ENCODE results near the gene P2RX3.

- TF ChIP-seq CTCF (IDR thresholded peaks at IDR 0.05) = no peak
- no peak for TF ChIP-seq POLR2A (IDR thresholded peaks at IDR 0.05)
- no peak for TF ChIP-seq EP300 (IDR thresholded peaks at IDR 0.05)
These were observed 28.8 kb upstream of the P2RX3 start for GRCh38 chr11:57309106-57310059.

Measured in tibial nerve (tissue), 4 donors.